OCI-LY3 (cell line): Measurements from ENCODE around the gene CNOT3.

ENCODE experiments used
- H2AFZ ChIP-seq: fragments of 200-600, 300-600 bp; shearing (Covaris generic); 2 replicates; pipeline ENCODE4 v1.6.0; 2014; ENCODE audit warnings: antibody characterized with exemption, low read depth, low read length
- H3K27ac ChIP-seq: fragments of 200-600, 300-600 bp; sonication (generic); 2 replicates; pipeline ENCODE4 v1.5.1; 2014; ENCODE audit warnings: mild to moderate bottlenecking, low read length, moderate library complexity, mixed read lengths
- H3K27me3 ChIP-seq: fragments of 200-600, 300-600 bp; sonication (generic); 2 replicates; pipeline ENCODE4 v1.6.1; 2014; ENCODE audit warnings: low read depth, low read length, mixed read lengths
- H3K36me3 ChIP-seq: fragments of 200-600, 300-600 bp; sonication (generic); replicated peaks from 2 replicates; pipeline ENCODE3; 2014; ENCODE audit warnings: low read depth, low read length, mixed read lengths
- H3K4me1 ChIP-seq: fragments of 300-600, 200-600 bp; sonication (generic); 2 replicates; pipeline ENCODE4 v1.6.1; 2014; ENCODE audit warnings: low read length, mixed read lengths
- H3K4me2 ChIP-seq: fragments of 200-600, 300-600 bp; sonication (generic); 2 replicates; pipeline ENCODE4 v1.6.1; 2014; ENCODE audit warnings: low read length, mixed read lengths
- H3K4me3 ChIP-seq: fragments of 300-600, 200-600 bp; sonication (generic); 2 replicates; pipeline ENCODE4 v1.5.1; 2014; ENCODE audit warnings: antibody characterized with exemption, mild to moderate bottlenecking, low read length, moderate library complexity
- H3K79me2 ChIP-seq: fragments of 300-600, 200-600 bp; shearing (Covaris generic); 2 replicates; pipeline ENCODE4 v1.6.1; 2014; ENCODE audit warnings: mild to moderate bottlenecking, low read length, mixed read lengths
- H3K9ac ChIP-seq: fragments of 300-600, 200-600 bp; shearing (Covaris generic); 2 replicates; pipeline ENCODE4 v1.6.0; 2014; ENCODE audit warnings: mild to moderate bottlenecking, low read length, moderate library complexity
- H3K9me3 ChIP-seq: fragments of 200-600, 300-600 bp; shearing (Covaris generic); 2 replicates; pipeline ENCODE4 v1.6.1; 2014; ENCODE audit warnings: low read length, mixed read lengths; ENCODE audit not compliant: insufficient read depth
- H4K20me1 ChIP-seq: fragments of 200-600, 300-600 bp; sonication (generic); 2 replicates; pipeline ENCODE4 v1.6.1; 2016; ENCODE audit warnings: low read length, mixed read lengths; ENCODE audit not compliant: insufficient read depth
- EZH2phosphoT487 ChIP-seq: fragments of 200-600 bp; shearing (Covaris generic); IDR thresholded peaks from 2 replicates; pipeline ENCODE4 v1.6.1; 2018; ENCODE audit warnings: antibody characterized with exemption, mixed run types, low read depth
- TF ChIP-seq, protein P1 (sequence below): fragments of 200-600, 300-600 bp; sonication (generic); IDR thresholded peaks from 2 replicates; pipeline ENCODE4 v1.5.1; 2014; ENCODE audit warnings: antibody characterized with exemption, low read length, low read depth

The CNOT3 gene

DNA sequence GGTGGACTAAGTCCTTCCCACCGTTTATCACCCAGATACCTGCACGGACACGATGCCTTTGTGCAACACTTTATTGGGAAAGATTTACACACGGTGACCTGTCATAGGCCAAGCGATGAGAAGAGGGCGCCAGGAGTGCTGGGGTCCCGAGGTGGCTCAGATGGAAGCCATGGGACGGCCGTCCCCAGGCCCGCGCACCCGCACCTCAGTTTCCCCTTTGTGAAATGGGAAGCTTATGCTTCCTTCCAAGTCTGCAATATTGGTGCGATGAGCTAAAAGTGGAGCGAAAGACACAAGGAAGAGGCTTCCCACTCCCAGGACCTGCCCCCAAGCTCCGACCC, 35.8 kb downstream of the CNOT3 start:
- H3K9me3 ChIP-seq, result no peaks in the 10 kb centered on the region
- no peak overlapping the region for H3K4me2 ChIP-seq
- no peak overlapping the region for H3K4me3 ChIP-seq
- no peak overlapping the region for H3K27ac ChIP-seq
- H4K20me1 ChIP-seq, result no peaks in the 10 kb centered on the region
- no peaks in the 10 kb centered on the region for H3K79me2 ChIP-seq
- no peak overlapping the region for H2AFZ ChIP-seq
- no peaks in the 10 kb centered on the region for H3K27me3 ChIP-seq
- H3K36me3 ChIP-seq, result peaks cover 3% of the 10 kb centered on the region
- H3K4me1 ChIP-seq, result peaks cover 5% of the 10 kb centered on the region; the same call in 1 of the 2 replicates
- no peak overlapping the region for H3K9ac ChIP-seq
- no peak for TF ChIP-seq EZH2phosphoT487
- TF ChIP-seq, protein P1, sequence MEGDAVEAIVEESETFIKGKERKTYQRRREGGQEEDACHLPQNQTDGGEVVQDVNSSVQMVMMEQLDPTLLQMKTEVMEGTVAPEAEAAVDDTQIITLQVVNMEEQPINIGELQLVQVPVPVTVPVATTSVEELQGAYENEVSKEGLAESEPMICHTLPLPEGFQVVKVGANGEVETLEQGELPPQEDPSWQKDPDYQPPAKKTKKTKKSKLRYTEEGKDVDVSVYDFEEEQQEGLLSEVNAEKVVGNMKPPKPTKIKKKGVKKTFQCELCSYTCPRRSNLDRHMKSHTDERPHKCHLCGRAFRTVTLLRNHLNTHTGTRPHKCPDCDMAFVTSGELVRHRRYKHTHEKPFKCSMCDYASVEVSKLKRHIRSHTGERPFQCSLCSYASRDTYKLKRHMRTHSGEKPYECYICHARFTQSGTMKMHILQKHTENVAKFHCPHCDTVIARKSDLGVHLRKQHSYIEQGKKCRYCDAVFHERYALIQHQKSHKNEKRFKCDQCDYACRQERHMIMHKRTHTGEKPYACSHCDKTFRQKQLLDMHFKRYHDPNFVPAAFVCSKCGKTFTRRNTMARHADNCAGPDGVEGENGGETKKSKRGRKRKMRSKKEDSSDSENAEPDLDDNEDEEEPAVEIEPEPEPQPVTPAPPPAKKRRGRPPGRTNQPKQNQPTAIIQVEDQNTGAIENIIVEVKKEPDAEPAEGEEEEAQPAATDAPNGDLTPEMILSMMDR, result no peak

DNA sequence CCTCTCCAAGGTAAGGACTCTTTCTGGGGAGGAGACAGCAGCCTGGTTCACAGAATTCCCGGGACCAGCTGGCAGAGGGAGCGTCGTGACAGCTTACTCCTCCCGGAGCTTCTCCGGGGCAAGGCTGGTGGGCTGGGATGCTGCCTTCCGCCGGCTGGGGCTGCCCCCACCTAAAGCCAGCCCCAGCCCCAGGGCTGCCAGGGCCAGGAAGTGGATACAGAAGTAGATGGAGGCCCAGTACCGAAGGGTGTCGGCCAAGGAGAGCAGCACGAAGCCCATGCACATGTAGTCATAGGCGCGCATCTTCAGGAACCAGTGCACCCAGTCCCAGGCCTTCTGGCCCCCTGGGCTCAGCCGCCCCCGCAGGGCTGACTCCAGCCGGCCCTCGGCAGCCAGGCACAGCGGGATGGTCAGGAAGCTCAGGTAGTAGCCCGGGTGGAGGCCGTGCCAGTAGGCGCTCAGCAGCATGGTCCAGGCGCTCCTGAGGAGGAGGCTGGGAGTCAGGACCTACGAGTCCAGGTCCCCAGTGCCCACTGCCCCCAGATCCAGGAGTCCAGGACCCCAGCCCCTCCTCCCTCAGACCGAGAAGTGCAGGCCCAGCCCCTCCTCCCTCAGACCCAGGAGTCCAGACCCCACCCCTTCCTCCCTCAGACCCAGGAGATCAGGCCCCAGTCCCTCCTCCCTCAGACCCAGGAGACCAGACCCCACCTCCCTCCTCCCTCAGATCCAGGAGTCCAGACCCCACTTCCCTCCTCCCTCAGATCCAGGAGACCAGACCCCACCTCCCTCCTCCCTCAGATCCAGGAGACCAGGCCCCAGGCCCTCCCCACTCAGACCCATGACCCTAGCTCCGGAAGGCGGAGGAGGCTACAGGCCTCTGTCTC, 36.6 kb downstream of the CNOT3 start:
- Histone ChIP-seq H3K9ac (no peak overlapping the region), H3K27ac (no peak overlapping the region), H3K79me2 (no peaks in the 10 kb centered on the region), H3K4me2 (no peak overlapping the region), H3K27me3 (no peaks in the 10 kb centered on the region), H3K9me3 (no peaks in the 10 kb centered on the region), H2AFZ (no peak overlapping the region), H3K4me1 (peaks cover 4% of the 10 kb centered on the region; the same call in 1 of the 2 replicates), H4K20me1 (no peaks in the 10 kb centered on the region), H3K4me3 (no peak overlapping the region), H3K36me3 (peaks cover 7% of the 10 kb centered on the region)
- no peak for TF ChIP-seq EZH2phosphoT487
- TF ChIP-seq, protein P1, result no peak

DNA sequence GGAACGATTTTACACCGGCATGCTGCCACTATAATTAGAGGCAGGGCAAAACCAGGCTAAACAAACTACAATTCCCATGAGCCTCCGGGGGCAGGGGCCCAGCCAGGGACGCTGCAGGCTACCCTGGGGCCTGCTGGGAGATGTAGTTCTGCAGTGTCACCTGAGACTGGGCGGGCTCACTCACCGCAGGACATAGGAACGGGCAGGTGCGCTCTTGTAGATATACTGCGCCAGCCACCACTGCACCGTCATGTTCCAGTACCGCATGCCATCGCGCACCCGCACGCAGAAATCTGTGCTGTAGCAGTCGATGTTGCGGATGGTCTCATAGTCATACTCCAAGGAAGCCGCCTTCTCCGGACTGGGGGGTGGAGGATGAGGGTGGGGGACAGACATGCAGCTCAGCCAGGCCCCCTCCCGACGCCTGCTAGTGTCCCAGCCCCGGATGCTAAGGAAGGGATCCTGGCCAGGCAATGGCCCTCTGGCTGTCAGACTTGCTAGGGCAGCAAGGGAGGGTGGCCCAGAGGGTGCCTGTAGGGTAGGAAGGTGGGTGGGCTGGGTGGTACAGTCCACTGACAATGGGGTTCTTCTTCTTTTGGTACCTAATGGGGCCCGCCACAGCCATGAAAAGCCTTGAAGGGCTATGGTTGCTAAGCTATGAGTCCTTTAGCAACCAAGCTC, 41.2 kb downstream of the CNOT3 start:
- Histone ChIP-seq H2AFZ (no peak overlapping the region), H3K27ac (no peak overlapping the region), H3K9ac (no peak overlapping the region), H3K27me3 (no peaks in the 10 kb centered on the region), H3K4me2 (no peak overlapping the region), H3K4me1 (no peaks in the 10 kb centered on the region), H3K79me2 (no peaks in the 10 kb centered on the region), H3K36me3 (peaks cover 23% of the 10 kb centered on the region), H4K20me1 (no peaks in the 10 kb centered on the region), H3K4me3 (no peak overlapping the region), H3K9me3 (no peaks in the 10 kb centered on the region)
- no peak for TF ChIP-seq EZH2phosphoT487
- TF ChIP-seq, protein P1, result no peak

GRCh38 chr19:54179262-54179852, 41.8 kb downstream of the CNOT3 start:
- H3K27me3 ChIP-seq, result no peaks in the 10 kb centered on the region
- no peaks in the 10 kb centered on the region for H4K20me1 ChIP-seq
- no peak overlapping the region for H3K27ac ChIP-seq
- no peak overlapping the region for H3K4me2 ChIP-seq
- H3K9me3 ChIP-seq, result no peaks in the 10 kb centered on the region
- TF ChIP-seq EZH2phosphoT487, result no peak
- TF ChIP-seq, protein P1, result no peak
- no peak overlapping the region for H3K9ac ChIP-seq
- no peaks in the 10 kb centered on the region for H3K4me1 ChIP-seq
- no peak overlapping the region for H2AFZ ChIP-seq
- no peaks in the 10 kb centered on the region for H3K79me2 ChIP-seq
- H3K36me3 ChIP-seq, result peaks cover 23% of the 10 kb centered on the region
- no peak overlapping the region for H3K4me3 ChIP-seq
